Neural progenitor cell (in vitro differentiated cells): ENCODE measurements around the gene IQCM.

Experiments
- CTCF ChIP-seq: fragments of 200-600 bp; sonication (generic); IDR thresholded peaks from 2 replicates; pipeline ENCODE4 v1.5.1; 2017; ENCODE audit warnings: antibody characterized with exemption, mild to moderate bottlenecking
- EZH2 ChIP-seq: fragments of 200-600 bp; sonication (generic); IDR thresholded peaks from 2 replicates; pipeline ENCODE4 v1.6.1; 2017; ENCODE audit warnings: antibody characterized with exemption, mild to moderate bottlenecking, moderate library complexity

DNA sequence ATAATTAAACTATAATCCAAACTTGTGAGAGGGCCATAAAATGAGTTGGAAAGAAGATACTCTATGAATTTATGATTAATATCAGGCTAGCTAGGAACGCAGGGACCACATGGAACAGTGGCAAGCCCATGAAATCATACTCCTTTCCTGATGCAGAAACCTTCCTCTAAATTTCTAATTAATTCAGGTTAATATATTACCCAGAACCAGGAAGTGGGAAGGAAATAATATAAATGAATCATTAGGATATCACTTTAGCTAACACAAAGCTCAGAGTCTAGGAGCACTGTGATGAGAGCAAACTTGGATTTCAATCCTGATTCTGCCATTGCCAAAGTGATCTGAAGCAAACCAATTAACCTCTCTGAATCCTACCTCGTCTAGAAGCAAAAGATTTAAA is 68.0 kb downstream of the IQCM start:
- TF ChIP-seq CTCF (no peak), EZH2 (no peak)
